Measurements from ENCODE around the gene MDN1. TPM values are rescaled to one million over a fixed set of nuclear protein-coding genes. Genes with fewer than 3 reads are reported as not detected.

The MDN1 gene
- polyA plus RNA-seq, 1 of the 3 experiments (the other 2 are of a cell fraction) = 8.5 TPM

- Histone ChIP-seq H2AFZ (ENCODE audit: low read depth) (no peak overlapping the region), H3K27me3 (ENCODE audit: insufficient read depth) (no peaks in the 10 kb centered on the region), H4K20me1 (ENCODE audit: insufficient read depth) (no peaks in the 10 kb centered on the region), H3K79me2 (ENCODE audit: insufficient read depth) (peaks cover 94% of the 10 kb centered on the region), H3K36me3 (replicated peaks in 1 of 2; ENCODE audit: control insufficient read depth in 1 of 2, insufficient read depth in 2 of 2, low read length in 1 of 2) (peaks cover 0 to 26% of the 10 kb centered on the region in 2 experiments), H3K9me2 (no peaks in the 10 kb centered on the region), H3F3A (replicated peaks; ENCODE audit: insufficient read depth) (no peaks in the 10 kb centered on the region), H3K4me3 (ENCODE audit: low read depth in 2 of 2, low read length in 1 of 2) (no peak overlapping the region), H3K27ac (ENCODE audit: low read depth in 2 of 2, low read length in 1 of 2) (no peak overlapping the region), H3K9me3 (no peaks in the 10 kb centered on the region), H3K4me2 (no peak overlapping the region), H3K4me1 (ENCODE audit: control insufficient read depth in 1 of 2, insufficient read depth in 2 of 2, low read depth in 1 of 2, low read length in 1 of 2) (peaks cover 0 to 3% of the 10 kb centered on the region in 2 experiments; a peak in 1 of 4 replicates), H3K9ac (no peak overlapping the region)
- CTCF ChIA-PET = no interaction called here
- POLR2A ChIA-PET = no interaction called here
- DNase-seq = no peak
- TF ChIP-seq, protein P1, sequence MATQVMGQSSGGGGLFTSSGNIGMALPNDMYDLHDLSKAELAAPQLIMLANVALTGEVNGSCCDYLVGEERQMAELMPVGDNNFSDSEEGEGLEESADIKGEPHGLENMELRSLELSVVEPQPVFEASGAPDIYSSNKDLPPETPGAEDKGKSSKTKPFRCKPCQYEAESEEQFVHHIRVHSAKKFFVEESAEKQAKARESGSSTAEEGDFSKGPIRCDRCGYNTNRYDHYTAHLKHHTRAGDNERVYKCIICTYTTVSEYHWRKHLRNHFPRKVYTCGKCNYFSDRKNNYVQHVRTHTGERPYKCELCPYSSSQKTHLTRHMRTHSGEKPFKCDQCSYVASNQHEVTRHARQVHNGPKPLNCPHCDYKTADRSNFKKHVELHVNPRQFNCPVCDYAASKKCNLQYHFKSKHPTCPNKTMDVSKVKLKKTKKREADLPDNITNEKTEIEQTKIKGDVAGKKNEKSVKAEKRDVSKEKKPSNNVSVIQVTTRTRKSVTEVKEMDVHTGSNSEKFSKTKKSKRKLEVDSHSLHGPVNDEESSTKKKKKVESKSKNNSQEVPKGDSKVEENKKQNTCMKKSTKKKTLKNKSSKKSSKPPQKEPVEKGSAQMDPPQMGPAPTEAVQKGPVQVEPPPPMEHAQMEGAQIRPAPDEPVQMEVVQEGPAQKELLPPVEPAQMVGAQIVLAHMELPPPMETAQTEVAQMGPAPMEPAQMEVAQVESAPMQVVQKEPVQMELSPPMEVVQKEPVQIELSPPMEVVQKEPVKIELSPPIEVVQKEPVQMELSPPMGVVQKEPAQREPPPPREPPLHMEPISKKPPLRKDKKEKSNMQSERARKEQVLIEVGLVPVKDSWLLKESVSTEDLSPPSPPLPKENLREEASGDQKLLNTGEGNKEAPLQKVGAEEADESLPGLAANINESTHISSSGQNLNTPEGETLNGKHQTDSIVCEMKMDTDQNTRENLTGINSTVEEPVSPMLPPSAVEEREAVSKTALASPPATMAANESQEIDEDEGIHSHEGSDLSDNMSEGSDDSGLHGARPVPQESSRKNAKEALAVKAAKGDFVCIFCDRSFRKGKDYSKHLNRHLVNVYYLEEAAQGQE (IDR thresholded peaks at IDR 0.05; ENCODE audit: low read depth, low read length) = no peak
- TF ChIP-seq MXI1 (IDR thresholded peaks at IDR 0.05; ENCODE audit: low read depth, low read length) (no peak), JUND (IDR thresholded peaks at IDR 0.05) (no peak), FOXJ3 (CRISPR knock-in tag; IDR thresholded peaks at IDR 0.05) (no peak), MAX (IDR thresholded peaks at IDR 0.05; ENCODE audit: low read depth) (no peak), POLR2AphosphoS5 (IDR thresholded peaks at IDR 0.05; ENCODE audit: low read depth, low read length) (no peak)
- WGBS (ENCODE audit: low lambda C conversion rate) = 93% methylated on average over 12 of the region's 12 CpGs
These were observed 15.5 kb upstream of the MDN1 start for GRCh38 chr6:89834884-89835792.

DNA sequence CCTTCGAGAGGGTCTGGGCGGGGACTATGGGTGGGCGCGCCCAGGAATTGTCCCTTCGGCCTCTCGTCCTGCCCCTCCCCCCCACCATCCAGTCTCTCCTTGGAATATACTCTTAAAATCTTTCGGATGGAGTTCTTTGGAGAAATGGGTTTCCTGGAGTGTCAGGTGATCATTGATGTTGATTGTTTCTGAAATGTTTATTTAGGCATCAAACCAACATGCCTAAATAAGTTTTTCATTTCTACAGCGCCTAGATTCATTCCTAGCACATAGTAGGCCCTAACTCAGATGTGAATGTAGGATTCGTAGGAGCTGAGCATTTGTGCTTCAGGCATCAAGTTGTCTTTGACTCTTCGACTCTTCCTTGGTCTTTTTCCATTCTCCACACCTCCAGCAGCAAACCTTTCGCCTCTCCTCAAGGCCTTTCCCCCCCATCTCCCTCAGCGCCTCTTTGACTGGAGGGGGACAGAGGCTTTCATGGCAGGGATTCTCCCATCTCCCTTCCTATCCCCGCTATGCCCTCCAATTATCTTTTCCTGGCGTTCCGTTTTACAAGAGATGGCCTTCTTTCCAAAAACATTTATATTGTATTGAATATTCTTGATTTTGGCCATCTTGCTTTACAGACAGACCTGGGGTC, 10.7 kb upstream of the MDN1 start:
- peak overlapping the region; percentile 69 for H3K9ac ChIP-seq
- DNase-seq = peak; percentile 40
- H2AFZ ChIP-seq (ENCODE audit: low read depth) = peak overlapping the region; percentile 63
- peaks cover 0 to 14% of the 10 kb centered on the region in 2 experiments for H3K36me3 ChIP-seq (replicated peaks in 1 of 2; ENCODE audit: control insufficient read depth in 1 of 2, insufficient read depth in 2 of 2, low read length in 1 of 2)
- H3K4me2 ChIP-seq = peak overlapping the region; percentile 83
- POLR2A ChIA-PET = interaction anchor here (0.7 kb wide), 1 partner anchor 122 kb away, joined by 3 read pairs; no protein-coding TSS in a partner anchor
- H4K20me1 ChIP-seq (ENCODE audit: insufficient read depth) = no peaks in the 10 kb centered on the region
- H3K9me2 ChIP-seq = no peaks in the 10 kb centered on the region
- H3K79me2 ChIP-seq (ENCODE audit: insufficient read depth) = peaks cover 52% of the 10 kb centered on the region
- peak overlapping the region; percentile 68 to 95 for H3K4me3 ChIP-seq (ENCODE audit: low read depth in 2 of 2, low read length in 1 of 2)
- peak overlapping the region; percentile 34 to 45; a peak in 2 of 4 replicates for H3K27ac ChIP-seq (ENCODE audit: low read depth in 2 of 2, low read length in 1 of 2)
- H3K27me3 ChIP-seq (ENCODE audit: insufficient read depth) = no peaks in the 10 kb centered on the region
- CTCF ChIA-PET = interaction anchor here (0.8 kb wide), 1 partner anchor 626 kb away, joined by 3 read pairs; no protein-coding TSS in a partner anchor
- H3K9me3 ChIP-seq = no peaks in the 10 kb centered on the region
- 8% methylated on average over 15 of the region's 15 CpGs for WGBS (ENCODE audit: low lambda C conversion rate)
- peaks cover 5% of the 10 kb centered on the region for H3F3A ChIP-seq (replicated peaks; ENCODE audit: insufficient read depth)
- H3K4me1 ChIP-seq (ENCODE audit: control insufficient read depth in 1 of 2, insufficient read depth in 2 of 2, low read depth in 1 of 2, low read length in 1 of 2) = peaks cover 0 to 3% of the 10 kb centered on the region in 2 experiments; a peak in 1 of 4 replicates
- no peak for TF ChIP-seq EZH2phosphoT487 (IDR thresholded peaks at IDR 0.05; ENCODE audit: borderline replicate concordance, low read depth)
- TF ChIP-seq SMC3 (IDR thresholded peaks at IDR 0.05; ENCODE audit: low read depth, low read length) = no peak
- TF ChIP-seq MAX (IDR thresholded peaks at IDR 0.05; ENCODE audit: low read depth) = no peak
- no peak for TF ChIP-seq SIN3A (IDR thresholded peaks at IDR 0.05; ENCODE audit: borderline replicate concordance, low read depth, low read length)
- no peak for TF ChIP-seq FOXJ3 (CRISPR knock-in tag; IDR thresholded peaks at IDR 0.05)
- no peak for TF ChIP-seq TEAD4 (IDR thresholded peaks at IDR 0.05; ENCODE audit: borderline replicate concordance, insufficient read depth)
- no peak for TF ChIP-seq MXI1 (IDR thresholded peaks at IDR 0.05; ENCODE audit: low read depth, low read length)
- no peak for TF ChIP-seq FOSL2 (IDR thresholded peaks at IDR 0.05; ENCODE audit: borderline replicate concordance, low read depth)
- TF ChIP-seq CHD2 (IDR thresholded peaks at IDR 0.05; ENCODE audit: low read length, partially characterized antibody) = no peak
- TF ChIP-seq TAF1 (IDR thresholded peaks at IDR 0.05; ENCODE audit: borderline replicate concordance, low read depth, low read length) = no peak
- TF ChIP-seq TCF12 (IDR thresholded peaks at IDR 0.05) = no peak
- no peak for TF ChIP-seq NRF1 (IDR thresholded peaks at IDR 0.05; ENCODE audit: low read depth, low read length)
- TF ChIP-seq, protein P1 (IDR thresholded peaks at IDR 0.05; ENCODE audit: low read depth, low read length) = no peak

Data from SK-N-SH (cell line).